Endometrial microvascular endothelial cells (primary cell): ENCODE measurements around the gene TGM1. TPM values are rescaled to one million over a fixed set of nuclear protein-coding genes. Genes with fewer than 3 reads are reported as not detected.

ENCODE experiments used
- in situ Hi-C: cut with HindIII; loops from 2 replicates; pipeline ENCODE4 v1.10.0; 2017; ENCODE audit warnings: low sequenced_read_pairs, low pct_unique_long_range_greater_than_20kb; ENCODE audit errors: inconsistent ontology term
- total RNA-seq: library from RNA; depleted of rRNA; stranded (reverse); fragments of >200 nt; gene quantifications from one replicate; pipeline ENCODE4 v1.2.3, GENCODE V29; 2015; ENCODE audit errors: inconsistent ontology term

TGM1 gene
- total RNA-seq, 1 donor from 2014 or later: not detected

DNA sequence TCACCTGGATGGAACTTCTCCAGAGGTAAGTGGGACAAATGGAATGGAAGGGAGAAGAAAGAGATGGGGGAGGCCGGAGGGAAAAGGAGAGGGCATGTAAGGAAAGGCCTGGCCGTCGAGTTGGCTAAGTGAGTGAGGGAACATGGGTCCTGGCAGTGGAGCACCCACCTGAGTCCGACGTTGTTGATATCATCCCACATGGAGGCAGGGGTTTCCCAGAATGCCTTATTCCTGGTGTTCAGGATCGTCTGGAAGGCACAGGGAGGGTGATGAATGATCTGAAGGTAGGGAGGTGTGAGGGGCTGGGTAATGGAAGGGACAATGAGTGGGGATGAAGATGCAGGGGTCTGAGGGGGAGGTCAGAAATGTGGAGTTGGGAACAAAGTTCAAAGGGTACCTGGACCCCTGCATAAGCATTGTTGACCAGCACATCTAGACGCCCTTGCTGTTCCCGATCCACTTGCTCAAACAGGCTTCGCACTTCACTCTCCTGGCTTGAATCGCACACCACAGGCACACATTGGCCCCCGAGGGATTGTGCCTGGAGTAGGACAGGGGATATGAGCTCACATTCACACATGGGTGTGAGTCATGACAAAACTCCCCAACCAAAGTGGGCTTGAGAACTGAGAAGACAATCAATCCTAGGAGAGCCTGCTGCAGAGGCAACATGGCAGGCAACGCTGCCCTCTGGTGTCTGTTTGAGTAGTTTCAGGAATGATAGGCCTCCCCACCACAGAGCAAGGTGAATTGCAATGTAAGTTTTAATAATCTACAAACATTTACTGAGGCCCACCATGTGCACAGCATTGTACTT, 33.6 kb upstream of the TGM1 start:
- in situ Hi-C loops: loop anchor here (10.0 kb wide), 1 partner anchor 92 kb away; the partner anchor contains the start of gene TSSK4

DNA sequence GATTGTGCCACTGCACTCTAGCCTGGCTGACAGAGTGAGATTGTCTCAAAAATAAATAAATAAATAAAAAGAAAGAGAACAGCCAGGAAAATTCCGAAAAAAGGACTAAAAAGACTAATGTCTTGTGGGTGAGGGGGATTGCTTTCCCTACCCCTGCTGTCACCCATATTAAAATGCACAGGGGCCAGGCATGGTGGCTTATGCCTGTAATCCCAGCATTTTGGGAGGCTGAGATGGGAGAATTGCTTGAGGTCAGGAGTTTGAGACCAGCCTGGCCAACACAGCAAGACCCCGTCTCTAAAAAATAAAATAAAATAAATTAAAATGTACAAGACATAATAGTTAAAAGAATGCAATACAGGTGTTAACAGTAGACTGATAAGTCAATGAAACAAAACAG, 30.5 kb upstream of the TGM1 start:
- in situ Hi-C loops: loop anchor here (10.0 kb wide), 1 partner anchor 89 kb away; the partner anchor contains the start of gene TSSK4

DNA sequence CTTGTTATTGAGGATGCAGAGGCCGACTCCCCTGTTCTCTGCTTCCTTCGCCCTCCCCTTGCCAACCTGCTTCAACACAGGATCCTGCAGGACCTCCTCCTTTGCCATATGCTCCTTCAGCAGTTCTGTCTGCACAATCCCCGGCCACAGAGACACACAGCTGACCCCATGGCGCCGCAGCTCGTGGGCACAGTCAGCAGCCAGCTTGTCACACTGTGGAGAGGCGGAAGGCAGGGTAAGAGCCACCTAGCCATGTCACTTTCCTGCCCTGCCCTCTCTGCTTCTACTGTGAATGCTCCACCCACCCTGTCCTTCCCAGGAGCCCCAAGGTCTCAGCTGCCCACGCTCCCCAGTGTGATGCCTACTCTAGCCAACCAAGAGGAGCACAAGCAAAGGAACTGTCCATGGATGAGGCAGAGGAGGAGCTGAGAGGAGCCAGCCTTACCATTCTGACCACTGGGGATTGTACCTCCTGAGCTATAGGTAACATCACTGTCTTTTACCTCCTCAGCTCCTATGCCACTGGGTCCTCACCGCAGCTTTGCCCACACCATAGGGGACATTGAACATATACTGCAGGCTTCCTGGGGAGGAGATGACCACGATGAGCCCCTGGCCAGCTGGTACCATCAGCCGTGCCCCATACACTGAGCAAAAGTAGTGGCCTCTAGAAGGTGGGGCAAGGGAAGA, 29.3 kb upstream of the TGM1 start:
- in situ Hi-C loops: loop anchor here (10.0 kb wide), 1 partner anchor 87 kb away; the partner anchor contains the start of gene TSSK4

DNA sequence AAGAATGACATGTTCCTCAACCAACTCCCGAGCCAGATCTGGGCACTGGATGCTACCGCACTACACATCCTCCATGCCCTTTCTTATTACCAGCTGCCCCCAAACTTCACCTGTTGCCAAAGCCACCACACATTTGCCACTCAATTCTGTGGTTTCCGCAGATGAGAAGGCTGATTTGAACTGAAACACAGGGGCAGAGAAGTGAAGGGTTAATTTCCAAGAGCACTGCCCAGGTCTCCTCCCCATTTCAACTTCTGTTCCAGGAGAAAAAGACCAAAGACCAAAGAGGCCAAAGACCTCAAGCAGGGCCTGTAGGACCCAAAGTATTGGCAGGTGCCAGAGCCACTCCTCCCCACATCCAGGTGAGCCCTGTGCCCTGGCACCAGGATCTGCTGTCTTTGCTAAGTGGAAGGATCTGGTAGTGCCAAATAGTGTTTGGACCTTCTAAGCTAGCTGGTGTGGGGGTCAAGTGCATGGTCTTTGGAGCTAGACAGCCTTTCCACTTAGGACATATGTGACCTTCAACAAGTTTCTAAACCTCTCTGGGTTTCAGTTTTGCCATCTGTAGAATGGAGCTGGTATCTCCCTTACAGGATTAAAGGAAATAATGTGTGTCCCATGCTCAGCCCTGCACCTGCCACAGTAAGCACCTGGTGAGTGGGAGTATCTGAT, 28.6 kb upstream of the TGM1 start:
- in situ Hi-C loops: loop anchor here (10.0 kb wide), 1 partner anchor 87 kb away; the partner anchor contains the start of gene TSSK4

DNA sequence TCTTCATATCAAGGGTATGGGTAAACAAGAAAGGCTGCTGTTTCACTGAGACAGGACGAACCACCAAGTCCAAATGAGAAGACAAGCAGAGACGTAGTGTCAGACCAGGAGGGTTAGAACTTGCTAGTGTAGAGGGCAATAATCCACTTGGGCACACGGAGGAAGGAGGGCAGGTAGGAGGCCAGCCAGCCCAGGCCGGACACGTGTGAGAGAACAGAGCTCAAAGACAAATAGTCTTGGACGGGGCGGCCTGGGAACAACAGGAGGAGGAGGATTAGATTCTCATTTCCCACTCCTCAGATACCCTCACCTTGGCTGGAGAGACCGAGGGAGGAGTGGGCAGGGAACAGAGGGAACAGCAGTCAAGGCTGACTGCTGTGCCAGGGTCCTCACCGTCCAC, 27.8 kb upstream of the TGM1 start:
- in situ Hi-C loops: loop anchor here (10.0 kb wide), 1 partner anchor 86 kb away; the partner anchor contains the start of gene TSSK4

DNA sequence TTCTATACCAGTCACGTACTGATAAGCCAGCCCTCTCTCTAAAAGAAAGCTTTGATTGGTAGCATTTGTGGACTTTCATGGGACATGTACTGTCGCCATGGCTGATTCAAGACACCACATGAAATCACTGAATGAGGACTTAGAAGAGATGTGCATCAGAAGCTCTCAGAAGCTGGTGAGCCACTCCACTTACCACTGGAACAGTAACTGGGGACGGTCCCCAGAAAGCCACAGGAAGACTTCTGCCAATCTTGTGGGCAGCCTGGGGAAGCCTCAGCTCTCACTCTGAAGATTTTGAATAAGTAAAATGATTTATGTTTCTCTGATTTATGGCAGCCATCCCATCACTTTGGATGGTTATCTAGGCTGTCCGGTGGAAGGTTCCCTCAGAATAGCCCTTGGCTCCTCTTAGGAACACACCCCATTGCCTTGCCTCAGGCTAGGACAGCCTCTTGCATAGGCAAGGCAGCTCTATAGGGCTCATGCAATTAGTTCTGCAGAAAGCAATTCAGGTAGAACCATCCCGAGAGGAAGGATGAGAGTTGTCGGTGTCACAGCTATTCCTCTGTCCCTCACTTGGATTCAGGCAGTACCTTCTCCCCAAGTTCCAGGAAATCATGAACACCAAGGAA, 26.8 kb upstream of the TGM1 start:
- in situ Hi-C loops: loop anchor here (10.0 kb wide), 1 partner anchor 85 kb away; the partner anchor contains the start of gene TSSK4

DNA sequence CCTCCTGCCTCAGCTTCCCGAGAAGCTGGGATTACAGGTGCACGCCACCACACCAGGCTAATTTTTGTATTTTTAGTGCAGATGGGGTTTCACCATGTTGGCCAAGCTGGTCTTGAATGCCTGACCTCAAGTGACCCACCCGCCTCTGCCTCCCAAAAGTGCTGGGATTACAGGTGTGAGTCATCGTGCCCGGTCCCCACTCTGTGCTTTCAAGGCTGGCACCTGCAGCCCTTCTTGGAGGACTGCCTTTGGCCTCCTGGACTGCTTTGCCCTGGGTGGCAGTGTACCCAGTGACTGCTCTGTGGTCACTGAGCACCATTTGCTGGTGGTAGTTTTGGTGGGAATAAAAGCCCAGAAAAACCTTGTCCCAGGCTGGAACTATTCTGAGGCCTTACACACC, 24.0 kb upstream of the TGM1 start:
- in situ Hi-C loops: no loop called here

DNA sequence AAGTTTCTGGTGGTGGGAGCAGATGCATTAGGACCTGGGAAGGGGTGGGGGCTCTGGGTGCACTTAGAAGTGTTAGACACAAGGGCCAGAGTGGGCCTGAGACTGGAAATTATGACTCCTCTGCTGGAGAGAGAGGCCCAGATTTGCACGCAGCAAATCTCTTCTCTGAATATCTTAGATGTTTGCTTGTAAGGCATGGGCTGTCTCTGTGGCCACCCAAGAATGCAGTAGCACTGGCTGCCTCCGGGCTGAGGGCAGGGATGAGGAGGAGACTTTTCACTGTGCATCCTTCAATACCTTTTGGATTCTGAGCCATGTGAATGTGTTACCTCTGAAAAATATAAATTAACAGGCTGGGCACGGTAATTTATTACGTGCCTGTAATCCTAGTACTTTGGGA, 22.4 kb upstream of the TGM1 start:
- in situ Hi-C loops: no loop called here

DNA sequence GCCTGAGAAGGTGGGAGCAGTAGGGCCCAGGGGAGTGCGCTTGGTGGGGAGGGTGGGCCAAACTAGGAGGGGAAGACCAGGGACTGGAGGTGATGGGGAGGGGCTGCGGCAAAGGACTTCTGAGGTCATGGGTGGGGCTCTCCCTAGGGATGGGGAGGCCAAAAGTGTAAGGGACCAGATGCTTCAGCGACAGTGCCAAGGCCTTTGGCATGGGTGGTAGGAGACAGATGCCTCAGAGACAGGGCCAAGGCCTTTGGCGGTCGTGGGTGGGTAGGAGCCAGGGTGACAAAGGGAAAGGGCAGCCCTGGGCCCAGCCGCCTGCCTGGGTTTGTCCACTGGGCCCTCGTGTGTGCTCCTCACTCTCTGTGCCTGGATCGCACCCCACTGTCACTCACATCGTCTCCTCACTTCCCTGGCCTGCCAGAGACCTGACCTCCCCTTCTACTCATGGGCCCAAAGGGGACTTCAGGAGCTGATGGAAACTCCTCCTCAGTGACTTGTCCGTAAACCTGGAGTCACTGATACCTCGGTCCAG, 21.6 kb upstream of the TGM1 start:
- in situ Hi-C loops: no loop called here

DNA sequence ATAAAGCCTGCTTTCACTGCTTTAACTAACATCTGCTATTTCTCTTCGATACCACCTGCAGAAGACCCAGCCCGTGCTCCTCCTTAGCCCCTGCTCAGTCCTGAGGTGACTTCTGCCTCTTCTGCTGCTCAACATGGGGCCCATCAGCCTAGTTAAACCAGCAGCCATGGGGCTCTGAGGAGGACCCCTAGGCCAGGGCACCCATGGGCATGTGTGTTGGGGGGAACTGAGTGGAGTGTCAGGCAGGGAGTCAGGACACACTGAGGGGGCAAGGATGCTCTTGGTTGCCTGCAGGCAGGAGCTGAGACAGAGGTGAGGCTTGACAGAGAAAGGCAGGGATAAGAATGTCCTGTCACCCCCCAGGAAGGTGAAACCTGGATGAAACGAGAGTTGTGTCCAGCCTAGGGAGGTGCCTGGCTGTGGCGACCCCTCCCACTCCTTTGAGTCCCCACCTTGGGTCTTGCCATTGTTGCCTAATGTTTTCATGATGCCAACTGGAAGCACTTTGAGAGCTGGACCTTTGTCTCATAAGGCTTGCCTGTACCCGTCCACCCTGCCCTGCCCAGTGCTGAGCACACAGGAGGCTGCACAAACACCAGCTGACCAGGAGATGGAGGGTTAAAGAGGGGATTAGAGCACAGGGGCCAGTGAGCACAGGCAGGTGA, 21.0 kb upstream of the TGM1 start:
- in situ Hi-C loops: no loop called here

DNA sequence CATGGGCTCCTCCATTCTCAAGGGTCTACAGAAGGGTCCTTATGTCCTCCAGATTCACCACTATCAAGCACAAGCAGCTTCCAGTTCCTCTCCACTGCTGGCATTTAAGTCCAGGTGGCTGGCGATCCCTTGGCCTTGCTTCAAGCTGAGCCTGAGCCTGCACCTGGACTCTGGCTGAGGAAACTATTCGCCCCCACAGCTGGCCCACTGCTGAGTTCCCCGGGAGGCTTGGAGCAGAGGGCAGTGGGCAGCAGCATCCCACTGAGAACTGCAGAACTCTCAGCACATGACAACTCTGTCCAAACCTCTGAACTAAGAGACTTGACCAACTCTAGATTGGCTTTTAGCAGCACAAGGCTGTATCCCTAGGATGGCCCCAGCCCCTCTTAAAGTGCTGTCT, 19.8 kb upstream of the TGM1 start:
- in situ Hi-C loops: no loop called here

DNA sequence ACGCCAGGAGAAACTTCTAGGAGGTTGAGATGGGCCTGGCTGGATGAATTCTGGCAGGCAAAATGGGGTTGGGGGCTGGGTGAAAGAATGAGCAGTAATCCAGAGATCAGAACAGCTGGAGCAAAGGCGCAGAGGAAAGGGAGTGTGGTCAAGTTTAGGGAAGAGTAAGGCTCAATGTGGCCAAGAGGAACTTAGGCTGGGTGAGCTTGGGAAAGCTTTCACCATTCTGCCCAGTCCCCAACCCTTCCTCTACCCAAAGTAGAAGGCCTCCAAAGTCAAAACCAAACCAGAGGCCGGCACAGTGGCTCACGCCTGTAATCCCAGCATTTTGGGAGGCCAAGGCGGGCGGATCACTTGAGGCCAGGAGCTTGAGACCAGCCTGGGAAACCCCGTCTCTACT, 18.7 kb upstream of the TGM1 start:
- in situ Hi-C loops: no loop called here

DNA sequence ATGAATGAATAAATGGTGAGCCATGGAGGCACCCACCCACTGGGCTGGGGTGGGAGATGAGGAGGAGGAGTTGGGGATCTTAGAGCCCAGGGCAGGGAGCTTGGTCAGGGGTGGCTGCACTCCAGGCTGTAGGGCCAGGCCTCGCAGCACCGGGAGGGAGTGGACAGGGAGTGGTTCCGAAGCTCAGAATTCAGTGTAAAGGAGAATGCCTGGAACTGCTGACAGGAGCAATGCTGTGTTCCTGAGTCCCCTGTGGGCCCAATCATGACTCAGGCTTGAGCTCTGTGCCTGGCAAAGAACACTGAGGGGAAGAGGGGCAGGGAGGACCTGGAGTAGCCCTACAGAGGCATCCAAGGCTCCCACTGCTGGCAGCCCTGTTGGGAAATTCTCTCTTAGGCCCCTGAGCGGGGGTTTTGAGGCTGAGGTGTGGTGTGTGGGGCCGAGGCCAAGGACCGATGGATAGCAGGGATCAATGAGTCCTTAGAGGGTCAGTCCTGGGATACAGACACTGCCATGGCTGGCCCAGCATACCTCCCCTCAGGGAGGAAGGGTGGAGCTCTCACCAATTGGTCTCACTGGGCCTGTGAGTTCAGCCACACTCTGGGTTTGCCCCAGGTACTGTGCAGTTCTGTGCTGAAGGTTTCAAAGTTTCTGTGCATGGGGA, 18.0 kb upstream of the TGM1 start:
- in situ Hi-C loops: no loop called here

DNA sequence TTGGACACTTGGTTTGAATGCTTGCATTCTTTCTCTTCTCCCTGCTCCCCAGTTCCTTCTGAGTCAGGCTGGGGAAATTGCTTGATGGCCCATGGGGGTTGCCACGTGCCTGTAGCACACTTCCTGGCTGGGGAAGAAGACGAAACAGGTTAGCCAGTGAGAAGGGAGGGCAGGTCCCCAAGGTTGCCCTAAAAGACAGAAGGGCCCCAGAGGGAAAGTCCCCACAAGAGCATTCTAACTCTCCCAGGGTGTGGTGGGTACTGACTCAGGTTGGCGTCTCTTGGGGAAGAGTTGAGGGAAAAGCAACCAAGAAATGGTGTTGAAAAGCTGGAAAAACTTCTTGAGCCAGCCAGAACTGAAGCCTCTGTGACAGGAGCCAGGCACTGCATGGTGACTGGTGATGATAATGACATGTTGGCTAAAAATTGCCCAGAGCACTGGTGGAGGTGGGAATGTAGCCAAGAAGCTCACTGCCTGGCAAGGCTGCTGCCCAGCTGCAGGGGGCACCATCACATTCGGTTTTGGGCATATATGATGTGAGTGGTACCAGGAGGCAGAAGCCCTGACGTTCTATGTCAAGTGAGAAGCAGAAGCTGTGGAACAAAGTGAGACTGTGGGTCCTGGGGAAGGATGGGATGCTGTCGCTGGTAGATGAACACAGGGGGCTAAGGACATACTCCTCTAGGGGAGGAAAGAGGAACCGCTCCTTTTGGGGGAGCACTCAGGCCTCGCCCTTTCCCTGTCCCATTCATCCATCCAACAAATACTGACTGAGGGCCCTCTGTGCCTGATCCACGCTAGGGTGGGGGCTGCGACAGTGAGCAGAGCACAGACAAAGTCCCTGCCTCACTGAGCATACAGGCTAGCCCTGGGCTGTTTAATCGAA, 16.6 kb upstream of the TGM1 start:
- in situ Hi-C loops: no loop called here

DNA sequence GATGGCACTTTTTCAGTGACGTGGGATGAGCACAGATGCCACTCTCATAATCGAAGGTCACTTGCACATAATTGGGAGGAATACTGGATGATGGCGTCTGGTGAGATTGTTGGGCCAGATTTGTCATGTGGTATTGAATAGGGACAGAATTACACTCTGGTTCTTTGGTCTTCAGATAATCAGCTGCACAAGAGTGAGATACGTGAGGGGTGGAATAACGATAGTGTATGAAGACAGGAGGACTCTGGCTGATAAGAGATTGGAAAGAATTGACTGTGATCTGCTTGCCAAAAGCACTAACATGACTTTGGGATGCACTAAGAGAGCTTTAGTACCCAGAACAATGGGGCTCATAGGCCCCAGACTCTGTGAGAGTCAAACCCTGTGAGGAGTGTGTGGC, 15.4 kb upstream of the TGM1 start:
- in situ Hi-C loops: no loop called here

DNA sequence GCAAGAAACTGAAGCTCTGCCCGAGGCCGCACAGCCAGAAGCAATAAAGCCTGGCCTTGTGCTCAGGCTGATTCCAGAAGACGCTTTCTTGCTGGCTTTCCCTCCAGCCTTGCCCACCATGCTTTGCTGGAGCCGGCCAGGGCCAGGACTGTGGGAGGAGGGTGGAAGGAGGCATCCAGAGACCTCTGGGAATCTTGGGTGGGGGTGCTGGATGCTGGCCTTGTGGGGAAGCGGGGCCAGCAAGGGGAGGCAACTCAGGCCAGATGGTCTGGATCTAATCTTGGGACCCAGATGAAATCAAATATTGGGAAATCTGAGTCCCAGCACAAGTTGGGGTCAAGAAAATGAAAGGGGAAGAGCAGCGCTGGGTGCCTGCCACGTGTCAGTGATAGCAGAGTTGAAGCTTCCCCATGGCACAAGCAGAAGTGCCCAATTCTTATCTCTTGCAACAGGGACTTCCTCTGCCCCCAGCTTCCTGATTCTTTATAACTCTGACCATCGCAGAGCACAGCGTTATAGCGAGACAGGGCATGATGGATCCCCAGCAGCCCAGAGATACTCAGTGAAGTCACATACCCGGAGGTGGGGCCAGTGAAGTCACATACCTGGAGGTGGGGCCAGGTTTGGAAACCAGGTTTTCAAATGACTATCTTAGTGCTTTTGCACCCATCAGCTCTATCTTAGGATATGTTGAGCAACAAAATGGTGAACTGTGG, 14.8 kb upstream of the TGM1 start:
- in situ Hi-C loops: no loop called here
